ENCODE measurements around the gene TRHDE.

- no peak for TF ChIP-seq ZNF219 (CRISPR knock-in tag; IDR thresholded peaks at IDR 0.05; ENCODE audit: borderline replicate concordance)
- no peak for TF ChIP-seq AFF4 (CRISPR knock-in tag; IDR thresholded peaks at IDR 0.05; ENCODE audit: borderline replicate concordance)
- TF ChIP-seq CTCF (IDR thresholded peaks at IDR 0.05) = no peak
- TF ChIP-seq ARID4B (CRISPR knock-in tag; IDR thresholded peaks at IDR 0.05; ENCODE audit: borderline replicate concordance) = no peak
- no peak for TF ChIP-seq ZNF512 (CRISPR knock-in tag; IDR thresholded peaks at IDR 0.05; ENCODE audit: borderline replicate concordance)
- no peak for TF ChIP-seq FOXP4 (CRISPR knock-in tag; IDR thresholded peaks at IDR 0.05)
- TF ChIP-seq CREB1 (CRISPR knock-in tag; IDR thresholded peaks at IDR 0.05) = no peak
- TF ChIP-seq E2F1 (CRISPR knock-in tag; IDR thresholded peaks at IDR 0.05) = no peak
- TF ChIP-seq CBFB (CRISPR knock-in tag; IDR thresholded peaks at IDR 0.05; ENCODE audit: low read depth) = no peak
- no peak for TF ChIP-seq MAX (CRISPR knock-in tag; IDR thresholded peaks at IDR 0.05)
These were observed 5.2 kb downstream of the TRHDE start for GRCh38 chr12:72277415-72277814.
